HG03558 (cell line): ENCODE data around the gene TMEM53.

ENCODE experiments used
- ATAC-seq: cut with Tn5 transposase; IDR thresholded peaks from one replicate; pipeline ENCODE4 v1.9.1; 2021; ENCODE audit warnings: moderate number of reproducible peaks; ENCODE audit not compliant: unreplicated experiment; ENCODE audit errors: extremely low read depth

TMEM53 gene

GRCh38 chr1:44650159-44650831 lies 24.0 kb downstream of the TMEM53 start:
- ATAC-seq = no peak

- ATAC-seq = no peak
Observed at GRCh38 chr1:44649788-44650158, 24.5 kb downstream of the TMEM53 start.

- ATAC-seq = no peak
Observed at GRCh38 chr1:44648529-44649250, 25.6 kb downstream of the TMEM53 start.

- ATAC-seq = no peak
Observed at GRCh38 chr1:44647896-44648295, 26.4 kb downstream of the TMEM53 start.

GRCh38 chr1:44646261-44647110 lies 27.8 kb downstream of the TMEM53 start:
- ATAC-seq = no peak

GRCh38 chr1:44645476-44646244 lies 28.6 kb downstream of the TMEM53 start:
- ATAC-seq = no peak

- ATAC-seq = no peak
Observed at GRCh38 chr1:44644806-44645205, 29.5 kb downstream of the TMEM53 start.

- ATAC-seq = no peak
Observed at GRCh38 chr1:44643721-44644334, 30.5 kb downstream of the TMEM53 start.

GRCh38 chr1:44642925-44643324 lies 31.4 kb downstream of the TMEM53 start:
- no peak for ATAC-seq

GRCh38 chr1:44642255-44642654 lies 32.0 kb downstream of the TMEM53 start:
- no peak for ATAC-seq

GRCh38 chr1:44641126-44642102 lies 32.9 kb downstream of the TMEM53 start:
- no peak for ATAC-seq

GRCh38 chr1:44640200-44640853 lies 34.0 kb downstream of the TMEM53 start:
- ATAC-seq = no peak

- no peak for ATAC-seq
Observed at GRCh38 chr1:44637702-44638411, 36.4 kb downstream of the TMEM53 start.

GRCh38 chr1:44636688-44637598 lies 37.3 kb downstream of the TMEM53 start:
- ATAC-seq = no peak

GRCh38 chr1:44636083-44636687 lies 38.1 kb downstream of the TMEM53 start:
- ATAC-seq = no peak

- no peak for ATAC-seq
Observed at GRCh38 chr1:44635439-44635838, 38.8 kb downstream of the TMEM53 start.
